ENCODE data around the gene AKAP3. TPM values are rescaled to one million over a fixed set of nuclear protein-coding genes. Genes with fewer than 3 reads are reported as not detected.
A peak's percentile ranks its signal among the peaks of the same experiment; 100 is the strongest.

AKAP3 gene
- total RNA-seq, 1 donor from 2014 or later: 0.65 TPM

GRCh38 chr12:4630262-4630661 is 18.6 kb downstream of the AKAP3 start:
- Mint-ChIP-seq H3K27me3 (ENCODE audit: insufficient read depth) (peaks cover 24% of the 10 kb centered on the region), H3K36me3 (ENCODE audit: low read depth) (no peaks in the 10 kb centered on the region), H3K4me1 (ENCODE audit: low read depth) (no peaks in the 10 kb centered on the region), H3K9me3 (no peaks in the 10 kb centered on the region), H3K4me3 (no peak overlapping the region), H3K27ac (no peak overlapping the region)
- intact Hi-C loops (cut with micrococcal nuclease): no loop called here
- no peak for DNase-seq (ENCODE audit: low spot score)

GRCh38 chr12:4628406-4628805 is 20.4 kb downstream of the AKAP3 start:
- H3K9me3 Mint-ChIP-seq: no peaks in the 10 kb centered on the region
- H3K4me1 Mint-ChIP-seq (ENCODE audit: low read depth): no peaks in the 10 kb centered on the region
- peaks cover 25% of the 10 kb centered on the region for H3K27me3 Mint-ChIP-seq (ENCODE audit: insufficient read depth)
- H3K36me3 Mint-ChIP-seq (ENCODE audit: low read depth): no peaks in the 10 kb centered on the region
- DNase-seq (ENCODE audit: low spot score): no peak
- H3K27ac Mint-ChIP-seq: no peak overlapping the region
- intact Hi-C loops (cut with micrococcal nuclease): no loop called here
- no peak overlapping the region for H3K4me3 Mint-ChIP-seq

- Mint-ChIP-seq H3K4me3 (no peak overlapping the region), H3K4me1 (ENCODE audit: low read depth) (no peaks in the 10 kb centered on the region), H3K27ac (no peak overlapping the region), H3K9me3 (no peaks in the 10 kb centered on the region), H3K36me3 (ENCODE audit: low read depth) (no peaks in the 10 kb centered on the region), H3K27me3 (ENCODE audit: insufficient read depth) (peaks cover 37% of the 10 kb centered on the region)
- intact Hi-C loops (cut with micrococcal nuclease): no loop called here
- no peak for DNase-seq (ENCODE audit: low spot score)
Measured at GRCh38 chr12:4626543-4626942, 22.3 kb downstream of the AKAP3 start.

- no peak for DNase-seq (ENCODE audit: low spot score)
- Mint-ChIP-seq H3K27ac (no peak overlapping the region), H3K9me3 (no peaks in the 10 kb centered on the region), H3K36me3 (ENCODE audit: low read depth) (no peaks in the 10 kb centered on the region), H3K4me1 (ENCODE audit: low read depth) (no peaks in the 10 kb centered on the region), H3K4me3 (no peak overlapping the region), H3K27me3 (ENCODE audit: insufficient read depth) (peaks cover 19% of the 10 kb centered on the region)
- intact Hi-C loops (cut with micrococcal nuclease): no loop called here
Measured at GRCh38 chr12:4621511-4621910, 27.3 kb downstream of the AKAP3 start.

- DNase-seq (ENCODE audit: low spot score): no peak
- intact Hi-C loops (cut with micrococcal nuclease): no loop called here
- peaks cover 17% of the 10 kb centered on the region for H3K36me3 Mint-ChIP-seq (ENCODE audit: low read depth)
- no peak overlapping the region for H3K27ac Mint-ChIP-seq
- H3K4me3 Mint-ChIP-seq: no peak overlapping the region
- no peaks in the 10 kb centered on the region for H3K4me1 Mint-ChIP-seq (ENCODE audit: low read depth)
- no peaks in the 10 kb centered on the region for H3K9me3 Mint-ChIP-seq
- no peaks in the 10 kb centered on the region for H3K27me3 Mint-ChIP-seq (ENCODE audit: insufficient read depth)
Measured at GRCh38 chr12:4615667-4616066, 33.2 kb downstream of the AKAP3 start.

- Mint-ChIP-seq H3K4me3 (no peak overlapping the region), H3K27ac (no peak overlapping the region), H3K4me1 (ENCODE audit: low read depth) (peaks cover 8% of the 10 kb centered on the region), H3K27me3 (ENCODE audit: insufficient read depth) (no peaks in the 10 kb centered on the region), H3K9me3 (no peaks in the 10 kb centered on the region), H3K36me3 (ENCODE audit: low read depth) (peaks cover 17% of the 10 kb centered on the region)
- no peak for DNase-seq (ENCODE audit: low spot score)
- intact Hi-C loops (cut with micrococcal nuclease): no loop called here
Measured at GRCh38 chr12:4610481-4610880, 38.4 kb downstream of the AKAP3 start.

GRCh38 chr12:4609071-4609470 is 39.8 kb downstream of the AKAP3 start:
- intact Hi-C loops (cut with micrococcal nuclease): no loop called here
- H3K4me1 Mint-ChIP-seq (ENCODE audit: low read depth): peaks cover 18% of the 10 kb centered on the region
- no peak overlapping the region for H3K4me3 Mint-ChIP-seq
- no peak for DNase-seq (ENCODE audit: low spot score)
- no peak overlapping the region for H3K27ac Mint-ChIP-seq
- no peaks in the 10 kb centered on the region for H3K9me3 Mint-ChIP-seq
- H3K36me3 Mint-ChIP-seq (ENCODE audit: low read depth): peaks cover 13% of the 10 kb centered on the region
- H3K27me3 Mint-ChIP-seq (ENCODE audit: insufficient read depth): peaks cover 4% of the 10 kb centered on the region

GRCh38 chr12:4607056-4607455 is 41.8 kb downstream of the AKAP3 start:
- Mint-ChIP-seq H3K4me1 (ENCODE audit: low read depth) (peaks cover 18% of the 10 kb centered on the region), H3K36me3 (ENCODE audit: low read depth) (peaks cover 3% of the 10 kb centered on the region), H3K9me3 (no peaks in the 10 kb centered on the region), H3K27me3 (ENCODE audit: insufficient read depth) (peaks cover 21% of the 10 kb centered on the region), H3K4me3 (no peak overlapping the region), H3K27ac (no peak overlapping the region)
- intact Hi-C loops (cut with micrococcal nuclease): no loop called here
- no peak for DNase-seq (ENCODE audit: low spot score)

- intact Hi-C loops (cut with micrococcal nuclease): loop anchor here (1.0 to 2.0 kb wide), 3 partner anchors 45 to 154 kb away; partner anchors contain the start of genes AKAP3, NDUFA9 and RAD51AP1
- Mint-ChIP-seq H3K27me3 (ENCODE audit: insufficient read depth) (peaks cover 25% of the 10 kb centered on the region), H3K27ac (peak overlapping the region; percentile 88), H3K9me3 (no peaks in the 10 kb centered on the region), H3K4me3 (peak overlapping the region; percentile 96), H3K36me3 (ENCODE audit: low read depth) (peaks cover 3% of the 10 kb centered on the region), H3K4me1 (ENCODE audit: low read depth) (peaks cover 18% of the 10 kb centered on the region)
- peak; percentile 67 for DNase-seq (ENCODE audit: low spot score)
Measured at GRCh38 chr12:4604684-4605193, 44.1 kb downstream of the AKAP3 start.

GRCh38 chr12:4603946-4604345 is 44.9 kb downstream of the AKAP3 start:
- no peak for DNase-seq (ENCODE audit: low spot score)
- Mint-ChIP-seq H3K27ac (no peak overlapping the region), H3K27me3 (ENCODE audit: insufficient read depth) (peaks cover 25% of the 10 kb centered on the region), H3K36me3 (ENCODE audit: low read depth) (peaks cover 3% of the 10 kb centered on the region), H3K9me3 (no peaks in the 10 kb centered on the region), H3K4me1 (ENCODE audit: low read depth) (peaks cover 18% of the 10 kb centered on the region), H3K4me3 (no peak overlapping the region)
- intact Hi-C loops (cut with micrococcal nuclease): loop anchor here (1.0 to 2.0 kb wide), 2 partner anchors 45 to 65 kb away; partner anchors contain the start of genes AKAP3, NDUFA9 and RAD51AP1

- peaks cover 25% of the 10 kb centered on the region for H3K27me3 Mint-ChIP-seq (ENCODE audit: insufficient read depth)
- H3K27ac Mint-ChIP-seq: no peak overlapping the region
- no peaks in the 10 kb centered on the region for H3K9me3 Mint-ChIP-seq
- DNase-seq (ENCODE audit: low spot score): no peak
- H3K4me1 Mint-ChIP-seq (ENCODE audit: low read depth): peaks cover 18% of the 10 kb centered on the region
- intact Hi-C loops (cut with micrococcal nuclease): no loop called here
- H3K36me3 Mint-ChIP-seq (ENCODE audit: low read depth): peaks cover 3% of the 10 kb centered on the region
- H3K4me3 Mint-ChIP-seq: no peak overlapping the region
Measured at GRCh38 chr12:4603421-4603820, 45.4 kb downstream of the AKAP3 start.

- Mint-ChIP-seq H3K27ac (no peak overlapping the region), H3K4me1 (ENCODE audit: low read depth) (no peaks in the 10 kb centered on the region), H3K36me3 (ENCODE audit: low read depth) (no peaks in the 10 kb centered on the region), H3K4me3 (no peak overlapping the region), H3K27me3 (ENCODE audit: insufficient read depth) (peaks cover 2% of the 10 kb centered on the region), H3K9me3 (no peaks in the 10 kb centered on the region)
- intact Hi-C loops (cut with micrococcal nuclease): no loop called here
- DNase-seq (ENCODE audit: low spot score): no peak
Measured at GRCh38 chr12:4595881-4596280, 53.0 kb downstream of the AKAP3 start.

- intact Hi-C loops (cut with micrococcal nuclease): no loop called here
- H3K4me1 Mint-ChIP-seq (ENCODE audit: low read depth): no peaks in the 10 kb centered on the region
Measured at GRCh38 chr12:4591180-4591687, 57.6 kb downstream of the AKAP3 start.

GRCh38 chr12:4589941-4590340 is 58.9 kb downstream of the AKAP3 start:
- Mint-ChIP-seq H3K4me1 (ENCODE audit: low read depth) (no peaks in the 10 kb centered on the region), H3K27me3 (ENCODE audit: insufficient read depth) (peaks cover 2% of the 10 kb centered on the region), H3K27ac (no peak overlapping the region), H3K4me3 (no peak overlapping the region), H3K36me3 (ENCODE audit: low read depth) (no peaks in the 10 kb centered on the region), H3K9me3 (no peaks in the 10 kb centered on the region)
- no peak for DNase-seq (ENCODE audit: low spot score)
- intact Hi-C loops (cut with micrococcal nuclease): no loop called here

More at GRCh38 chr12:4591180-4591687, 57.6 kb downstream of the AKAP3 start:
- no peaks in the 10 kb centered on the region for H3K9me3 Mint-ChIP-seq
- no peaks in the 10 kb centered on the region for H3K36me3 Mint-ChIP-seq (ENCODE audit: low read depth)
- no peak for DNase-seq (ENCODE audit: low spot score)
- H3K4me3 Mint-ChIP-seq: no peak overlapping the region
- no peak overlapping the region for H3K27ac Mint-ChIP-seq
- H3K27me3 Mint-ChIP-seq (ENCODE audit: insufficient read depth): no peaks in the 10 kb centered on the region
